Measurements from ENCODE around the gene DCDC2. TPM values are rescaled to one million over a fixed set of nuclear protein-coding genes. Genes with fewer than 3 reads are reported as not detected.
"Not testable (repeated sequence)": the region's sequence is repeated elsewhere in the genome, so short reads cannot be mapped to it uniquely, and the experiment has no call there.

DCDC2 gene
- total RNA-seq, 1 donor from 2014 or later = 0.13 TPM

DNA sequence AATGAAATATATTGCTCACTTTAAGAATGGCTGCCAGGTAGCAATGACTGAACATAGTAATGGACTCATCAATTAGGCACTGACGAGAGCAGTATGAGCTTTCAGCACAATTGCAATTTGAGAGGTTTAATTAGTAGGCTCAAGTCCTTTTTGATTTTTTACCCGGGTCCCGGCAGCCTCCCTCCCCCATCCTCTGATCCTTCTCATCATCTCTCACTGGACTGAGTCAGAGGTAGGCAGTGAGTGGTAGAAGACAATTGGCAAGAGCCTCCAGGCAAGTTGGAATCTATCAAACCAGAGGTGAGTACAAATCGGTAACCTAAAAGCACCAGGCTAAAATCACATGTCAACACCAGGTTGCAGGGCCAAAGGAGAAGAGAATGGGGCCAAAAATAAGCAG, 107.9 kb downstream of the DCDC2 start:
- H3K36me3 Mint-ChIP-seq (ENCODE audit: low read depth, unreplicated experiment) = no peaks in the 10 kb centered on the region
- H3K27ac Mint-ChIP-seq (ENCODE audit: unreplicated experiment) = no peak overlapping the region
- no peak overlapping the region for H3K4me3 Mint-ChIP-seq (ENCODE audit: unreplicated experiment)
- peaks cover 2% of the 10 kb centered on the region for H3K27me3 Mint-ChIP-seq (ENCODE audit: unreplicated experiment)
- no peak for TF ChIP-seq CTCF (IDR thresholded peaks at IDR 0.05; ENCODE audit: unreplicated experiment)
- H3K9me3 Mint-ChIP-seq (ENCODE audit: unreplicated experiment) = no peaks in the 10 kb centered on the region
- no peak for DNase-seq (ENCODE audit: low spot score)
- no peaks in the 10 kb centered on the region for H3K4me1 Mint-ChIP-seq (ENCODE audit: unreplicated experiment)

DNA sequence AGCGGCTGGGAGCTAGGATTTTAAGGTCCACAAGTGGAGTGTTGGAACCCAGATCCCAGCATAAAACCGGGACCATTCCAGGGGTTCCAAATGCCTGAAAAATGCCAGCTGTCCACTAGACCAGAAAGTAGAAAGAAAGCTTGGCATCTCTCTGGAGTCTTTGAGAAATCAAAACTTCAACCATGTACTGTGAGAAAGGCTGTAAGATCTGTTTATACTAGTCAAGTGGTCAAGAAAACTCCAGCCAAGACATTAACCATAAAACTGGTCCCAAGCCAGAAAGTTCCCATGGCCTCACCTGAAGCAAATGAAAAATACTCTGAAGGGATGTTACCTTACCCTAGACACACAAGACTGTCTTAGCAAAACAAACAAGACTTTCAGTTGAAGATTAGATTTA, 112.6 kb downstream of the DCDC2 start:
- Mint-ChIP-seq H3K27ac (ENCODE audit: unreplicated experiment) (no peak overlapping the region), H3K9me3 (ENCODE audit: unreplicated experiment) (no peaks in the 10 kb centered on the region), H3K27me3 (ENCODE audit: unreplicated experiment) (no peaks in the 10 kb centered on the region), H3K4me3 (ENCODE audit: unreplicated experiment) (no peak overlapping the region), H3K36me3 (ENCODE audit: low read depth, unreplicated experiment) (no peaks in the 10 kb centered on the region), H3K4me1 (ENCODE audit: unreplicated experiment) (no peaks in the 10 kb centered on the region)
- no peak for TF ChIP-seq CTCF (IDR thresholded peaks at IDR 0.05; ENCODE audit: unreplicated experiment)
- no peak for DNase-seq (ENCODE audit: low spot score)

- DNase-seq (ENCODE audit: low spot score) = no peak
- H3K27ac Mint-ChIP-seq (ENCODE audit: unreplicated experiment) = no peak overlapping the region
- H3K27me3 Mint-ChIP-seq (ENCODE audit: unreplicated experiment) = peaks cover 7% of the 10 kb centered on the region
- no peak for TF ChIP-seq CTCF (IDR thresholded peaks at IDR 0.05; ENCODE audit: unreplicated experiment)
- H3K4me1 Mint-ChIP-seq (ENCODE audit: unreplicated experiment) = no peaks in the 10 kb centered on the region
- H3K36me3 Mint-ChIP-seq (ENCODE audit: low read depth, unreplicated experiment) = peaks cover 5% of the 10 kb centered on the region
- no peak overlapping the region for H3K4me3 Mint-ChIP-seq (ENCODE audit: unreplicated experiment)
- H3K9me3 Mint-ChIP-seq (ENCODE audit: unreplicated experiment) = no peaks in the 10 kb centered on the region
These were observed 114.9 kb downstream of the DCDC2 start for GRCh38 chr6:24242924-24243323.

DNA sequence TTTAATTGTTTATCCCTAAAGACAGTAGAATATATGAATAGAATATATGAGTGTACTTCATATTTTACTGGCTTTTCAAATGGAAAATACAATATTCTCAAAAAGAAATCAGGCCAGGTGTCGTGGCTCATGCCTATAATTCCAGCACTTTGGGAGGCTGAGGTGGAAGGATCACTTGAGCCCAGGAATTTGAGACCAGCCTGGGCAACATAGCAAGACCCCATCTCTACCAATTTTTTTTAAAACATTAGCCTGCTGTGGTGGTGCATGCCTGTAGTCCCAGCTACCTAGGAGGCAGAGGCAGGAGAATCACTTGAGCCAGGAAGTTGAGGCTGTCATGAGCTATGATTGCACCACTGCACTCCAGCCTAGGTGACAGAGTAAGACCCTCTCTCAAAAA, 116.1 kb downstream of the DCDC2 start:
- DNase-seq (ENCODE audit: low spot score) = not testable (repeated sequence)
- H3K27me3 Mint-ChIP-seq (ENCODE audit: unreplicated experiment) = peaks cover 16% of the 10 kb centered on the region

DNA sequence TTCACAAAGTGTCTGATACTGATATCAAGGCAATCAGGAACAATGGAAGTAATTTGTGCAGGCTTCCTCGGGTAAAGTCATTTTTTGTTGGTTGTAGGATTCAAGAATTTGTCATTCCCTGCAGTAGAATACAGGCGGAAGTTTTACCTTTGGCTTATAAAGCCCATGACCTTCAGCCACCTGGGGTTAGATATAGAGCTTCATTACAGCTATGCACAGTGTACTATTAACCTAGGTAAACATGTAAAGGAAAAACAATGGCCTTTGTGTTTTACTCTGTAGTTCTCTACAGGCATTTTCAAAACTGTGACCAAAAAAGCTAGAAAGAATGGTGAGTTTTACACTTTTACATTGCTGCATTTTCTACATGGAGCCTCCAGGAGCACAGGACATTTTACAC, 116.9 kb downstream of the DCDC2 start:
- no peak for DNase-seq (ENCODE audit: low spot score)
- TF ChIP-seq CTCF (IDR thresholded peaks at IDR 0.05; ENCODE audit: unreplicated experiment) = no peak
- Mint-ChIP-seq H3K27me3 (ENCODE audit: unreplicated experiment) (peaks cover 16% of the 10 kb centered on the region), H3K9me3 (ENCODE audit: unreplicated experiment) (peaks cover 4% of the 10 kb centered on the region), H3K27ac (ENCODE audit: unreplicated experiment) (no peak overlapping the region), H3K4me1 (ENCODE audit: unreplicated experiment) (peaks cover 3% of the 10 kb centered on the region), H3K36me3 (ENCODE audit: low read depth, unreplicated experiment) (peaks cover 10% of the 10 kb centered on the region), H3K4me3 (ENCODE audit: unreplicated experiment) (no peak overlapping the region)

More for the DNA sequence above, 116.1 kb downstream of the DCDC2 start:
- not testable (repeated sequence) for H3K4me1 Mint-ChIP-seq (ENCODE audit: unreplicated experiment); H3K4me3 Mint-ChIP-seq (ENCODE audit: unreplicated experiment); H3K9me3 Mint-ChIP-seq (ENCODE audit: unreplicated experiment); H3K27ac Mint-ChIP-seq (ENCODE audit: unreplicated experiment)
- H3K36me3 Mint-ChIP-seq (ENCODE audit: low read depth, unreplicated experiment) = peaks cover 10% of the 10 kb centered on the region
